Endothelial cell of umbilical vein (primary cell): ENCODE measurements around the gene RNF19B.

Experiments
- CTCF ChIP-seq, 2 donors: IDR thresholded peaks; 1 replicate in 1 of 2; 2 replicates in 1 of 2; pipeline ENCODE4 v1.5.1; 2011; ENCODE audit warnings: low read length in 2 of 2, mild to moderate bottlenecking in 2 of 2, moderate library complexity in 2 of 2, control low read depth in 1 of 2, inconsistent platforms in 1 of 2, low read depth in 1 of 2; ENCODE audit not compliant: insufficient read depth in 1 of 2; ENCODE audit errors: extremely low read depth in 1 of 2
- EZH2 ChIP-seq: IDR thresholded peaks from 2 replicates; pipeline ENCODE4 v1.6.1; 2012; ENCODE audit warnings: borderline replicate concordance, low read depth, mild to moderate bottlenecking, moderate library complexity, low read length, inconsistent platforms; ENCODE audit not compliant: severe bottlenecking
- GATA2 ChIP-seq: IDR thresholded peaks from 2 replicates; pipeline ENCODE4 v1.7.0; 2011; ENCODE audit warnings: low read depth, mild to moderate bottlenecking, moderate library complexity, mixed read lengths, low read length; ENCODE audit not compliant: insufficient read length, insufficient read depth
- MAX ChIP-seq: IDR thresholded peaks from 2 replicates; pipeline ENCODE4 v1.6.1; 2011; ENCODE audit not compliant: insufficient read depth, insufficient read length
- POLR2A ChIP-seq: IDR thresholded peaks from 2 replicates; pipeline ENCODE4 v1.6.1; 2012; ENCODE audit warnings: low read depth, mild to moderate bottlenecking, control low read depth, low read length
- POLR2AphosphoS5 ChIP-seq: IDR thresholded peaks from 2 replicates; pipeline ENCODE4 v1.6.1; 2012; ENCODE audit warnings: low read depth, mild to moderate bottlenecking, control low read depth, low read length, moderate library complexity; ENCODE audit not compliant: insufficient read depth

- no peak for TF ChIP-seq POLR2AphosphoS5
- TF ChIP-seq POLR2A: no peak
- TF ChIP-seq CTCF (IDR thresholded peaks at IDR 0.05; ENCODE audit: extremely low read depth in 1 of 2, insufficient read depth in 1 of 2, low read depth in 1 of 2, low read length in 2 of 2): no peak
- no peak for TF ChIP-seq MAX
- TF ChIP-seq GATA2: no peak
- TF ChIP-seq EZH2: no peak
Measured at GRCh38 chr1:32958827-32959226, 5.8 kb downstream of the RNF19B start.
